NCI-H1436 (cell line): ENCODE measurements around the gene ESCO1.

Experiments
- DNase-seq: peaks from one replicate; lab custom pipeline; 2025; lab: John Stamatoyannopoulos, UW

ESCO1 gene

DNA sequence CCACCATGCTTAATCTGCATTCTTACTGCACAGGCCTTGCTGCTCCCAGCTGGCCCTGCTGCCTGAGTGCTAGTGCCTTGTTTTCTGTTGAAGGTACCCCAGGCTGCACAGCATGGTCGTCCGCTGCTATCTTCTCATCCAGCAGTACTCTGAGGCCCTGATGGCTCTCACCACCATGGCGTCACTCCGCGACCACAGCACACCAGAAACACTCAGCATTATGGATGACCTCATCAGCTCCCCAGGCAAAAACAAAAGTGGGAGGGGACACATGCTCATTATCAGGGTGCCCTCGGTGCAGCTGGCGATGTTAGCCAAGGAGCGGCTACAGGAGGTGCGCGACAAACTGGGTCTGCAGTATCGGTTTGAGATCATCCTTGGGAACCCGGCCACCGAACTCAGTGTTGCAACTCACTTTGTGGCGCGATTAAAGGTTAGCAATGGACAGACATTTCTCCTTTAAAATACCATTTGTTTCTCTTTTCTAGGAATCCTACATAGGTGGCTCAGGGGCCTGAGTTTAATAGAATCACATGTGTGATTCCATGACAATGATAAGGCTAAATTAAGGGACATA, 110.5 kb downstream of the ESCO1 start:
- DNase-seq: no peak

DNA sequence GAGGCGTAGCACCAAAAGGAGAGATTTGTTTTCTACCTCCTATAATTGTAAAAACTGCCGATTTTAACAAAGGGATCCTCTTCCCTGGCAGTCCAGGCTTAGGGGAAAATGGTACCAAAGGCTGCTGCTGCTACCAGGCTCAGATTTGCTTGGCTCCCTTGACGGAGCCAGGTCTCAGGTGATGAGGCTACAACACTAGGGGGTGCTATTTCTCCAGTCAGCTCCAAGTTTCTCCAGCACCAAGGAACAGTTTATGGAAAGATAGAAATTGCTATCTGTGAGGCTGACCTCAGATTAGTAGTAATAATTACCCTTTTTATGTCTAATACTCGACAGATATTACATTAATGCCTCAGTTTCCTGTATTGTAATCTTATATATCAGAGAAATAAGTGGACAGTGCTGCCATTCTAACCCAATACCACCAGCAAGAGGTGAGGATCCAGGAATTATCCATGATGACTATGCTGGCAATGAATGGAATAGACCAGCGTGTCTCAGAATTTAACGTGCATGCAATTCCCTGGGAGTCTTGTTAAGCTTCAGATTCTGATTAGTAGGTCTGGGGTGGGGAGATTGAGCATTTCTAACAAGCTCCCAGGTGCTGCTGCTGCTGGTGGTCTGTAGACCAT, 111.3 kb downstream of the ESCO1 start:
- DNase-seq: peak; percentile 54

DNA sequence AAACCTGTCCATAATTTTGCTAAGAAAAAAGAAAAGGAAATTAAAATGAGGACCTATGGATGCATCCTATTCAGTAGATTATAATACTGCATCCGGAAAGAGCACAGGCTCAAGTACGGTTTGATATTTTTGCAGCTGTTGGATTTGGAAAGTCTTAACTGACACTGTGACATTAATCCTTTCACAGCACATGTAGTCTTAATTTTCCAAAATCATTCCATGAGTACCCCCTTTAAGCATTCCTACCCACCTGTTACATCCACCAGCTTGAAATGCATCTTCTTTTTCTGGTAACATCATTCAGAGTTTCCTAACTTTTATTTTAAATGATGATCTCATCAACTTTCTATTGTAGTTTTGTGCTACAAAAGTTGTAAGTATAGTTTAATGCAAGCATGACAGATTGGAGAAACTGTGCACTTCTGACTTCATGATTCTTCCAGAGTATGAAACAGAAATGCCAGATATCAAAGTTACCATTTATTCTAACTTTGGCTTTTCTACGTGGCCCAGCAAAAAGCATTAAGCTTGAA, 113.5 kb downstream of the ESCO1 start:
- no peak for DNase-seq

DNA sequence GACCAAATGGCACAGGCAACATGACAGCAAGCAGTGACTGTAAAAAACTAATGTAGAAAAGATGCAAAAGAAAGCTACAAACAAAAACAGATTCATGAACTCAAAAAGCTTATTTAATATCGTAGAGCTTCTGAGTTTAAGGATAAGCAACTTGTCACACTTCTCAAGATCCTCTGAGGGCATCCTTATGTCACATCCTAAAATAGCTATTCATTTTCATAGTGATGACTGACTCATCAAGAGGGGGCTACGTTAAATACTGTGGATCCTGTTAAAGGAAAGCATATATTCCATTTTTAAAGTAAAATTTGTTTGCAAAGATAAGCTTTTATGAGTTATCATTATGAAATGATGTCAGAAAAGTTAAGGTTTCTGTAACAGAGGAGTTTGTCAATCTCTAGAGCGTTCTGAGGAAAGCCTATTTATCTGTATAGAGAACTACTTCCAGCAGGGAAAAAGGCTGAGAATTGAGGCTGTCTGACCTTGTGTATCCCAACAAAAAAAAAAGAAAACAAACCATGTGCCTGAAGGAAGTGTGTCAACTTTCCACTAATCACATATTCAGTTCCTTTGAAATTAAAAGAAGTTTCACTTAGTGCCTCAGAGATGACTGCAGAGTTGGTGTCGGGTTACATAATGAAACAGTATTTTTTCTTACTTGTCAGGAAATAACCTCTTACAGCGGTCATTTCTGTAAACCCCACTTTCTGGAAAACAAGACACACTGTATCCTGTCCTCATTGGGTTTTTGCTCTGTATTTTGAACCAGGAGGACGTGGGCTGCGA, 115.5 kb downstream of the ESCO1 start:
- no peak for DNase-seq

DNA sequence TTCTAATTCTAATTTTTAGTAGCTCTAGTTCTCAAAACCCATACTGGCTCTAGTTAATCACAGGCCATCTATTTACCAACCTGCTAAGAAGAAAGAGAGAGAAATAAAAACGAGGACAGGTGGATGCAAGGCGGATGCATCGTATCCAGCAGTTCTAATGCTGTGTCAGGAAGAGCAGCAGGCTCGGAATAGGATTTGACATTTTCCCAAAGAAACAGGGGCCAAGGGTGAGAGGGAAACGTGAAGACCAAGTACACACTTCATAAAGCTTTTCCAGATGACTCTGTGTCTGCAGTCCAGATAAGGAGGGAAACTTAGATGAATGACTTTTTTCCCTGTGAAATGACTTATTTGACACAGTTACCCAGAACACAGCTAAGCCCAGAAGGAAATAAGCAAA, 117.5 kb downstream of the ESCO1 start:
- DNase-seq: no peak

DNA sequence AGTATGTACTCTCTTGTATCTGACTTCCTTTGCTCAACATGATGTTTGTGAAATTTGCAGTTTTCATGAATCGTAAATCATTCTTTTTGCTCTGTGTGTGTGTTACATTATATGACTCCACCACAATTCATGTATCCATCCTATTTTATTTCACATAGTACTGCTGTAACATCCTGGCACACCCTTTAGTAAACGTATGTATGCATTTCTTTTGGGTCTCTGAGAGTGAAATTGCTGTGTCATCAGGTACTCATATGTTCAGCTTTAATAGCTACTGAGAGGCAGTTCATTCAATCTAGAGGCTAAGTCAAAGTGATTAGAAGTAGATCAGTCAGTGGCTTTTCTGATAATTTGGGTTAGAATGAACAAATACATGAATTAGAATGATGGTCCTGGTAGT, 118.8 kb downstream of the ESCO1 start:
- no peak for DNase-seq

DNA sequence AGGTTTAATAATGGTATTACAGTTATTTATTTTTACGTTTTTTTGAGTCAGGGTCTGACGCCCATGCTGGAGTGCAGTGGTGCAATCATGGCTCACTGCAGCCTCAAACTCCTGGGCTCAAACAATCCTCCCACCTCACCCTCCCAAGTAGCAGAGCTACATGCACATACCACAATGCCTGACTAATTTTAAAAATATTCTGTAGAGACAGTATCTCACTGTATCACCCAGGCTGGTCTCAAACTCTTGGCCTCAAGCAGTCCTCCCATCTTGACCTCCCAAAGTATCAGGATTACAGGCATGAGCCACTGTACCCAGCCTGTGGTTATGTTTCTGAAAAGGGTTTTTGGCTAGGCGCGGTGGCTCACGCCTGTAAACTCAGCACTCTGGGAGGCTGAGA, 120.8 kb downstream of the ESCO1 start:
- no peak for DNase-seq
